Activated CD4-positive, alpha-beta T cell treated with anti-CD3 and anti-CD28 coated beads for 24 hours (primary cell): ENCODE measurements around the gene PPIL6.
"Not testable (repeated sequence)": the region's sequence is repeated elsewhere in the genome, so short reads cannot be mapped to it uniquely, and the experiment has no call there.

Source experiments
- DNase-seq, 2 donors: peaks; one replicate each; pipeline ENCODE4 v3.0.0-alpha.2; 2020; ENCODE audit warnings: low read depth in 2 of 2

The PPIL6 gene

DNA sequence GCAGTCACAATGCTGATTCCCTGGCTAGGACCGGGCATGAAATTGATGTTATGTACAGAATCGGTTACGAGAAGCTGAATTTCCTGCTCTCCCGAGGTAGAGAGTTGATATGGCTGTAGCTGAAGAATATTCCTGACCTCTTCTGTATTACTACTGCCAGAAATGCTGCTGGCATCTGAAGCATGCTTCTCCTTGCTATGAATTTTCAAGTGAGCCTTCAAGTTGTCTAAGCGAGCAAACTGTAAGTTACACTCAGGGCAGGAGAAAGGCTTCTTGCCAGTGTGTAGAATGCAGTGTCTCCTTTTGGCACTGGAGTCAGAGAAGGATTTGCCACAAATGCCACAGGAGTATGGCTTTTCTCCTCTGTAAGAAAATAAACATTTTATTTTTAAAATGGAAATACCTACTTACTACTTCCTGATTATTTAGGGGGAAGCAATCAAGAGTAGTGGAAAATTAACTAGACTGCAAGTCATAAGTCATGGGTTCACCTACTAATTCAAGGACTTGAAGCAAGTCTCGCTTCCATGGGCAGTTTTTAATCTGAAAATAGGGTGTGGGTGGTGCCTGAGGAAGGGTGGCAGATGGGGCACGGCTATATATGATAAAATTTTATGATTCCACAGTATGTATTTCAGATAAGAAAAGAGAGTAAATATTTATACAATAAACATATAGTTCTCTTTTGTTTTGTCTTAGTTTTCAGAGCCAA is 25.9 kb upstream of the PPIL6 start:
- no peak for DNase-seq

DNA sequence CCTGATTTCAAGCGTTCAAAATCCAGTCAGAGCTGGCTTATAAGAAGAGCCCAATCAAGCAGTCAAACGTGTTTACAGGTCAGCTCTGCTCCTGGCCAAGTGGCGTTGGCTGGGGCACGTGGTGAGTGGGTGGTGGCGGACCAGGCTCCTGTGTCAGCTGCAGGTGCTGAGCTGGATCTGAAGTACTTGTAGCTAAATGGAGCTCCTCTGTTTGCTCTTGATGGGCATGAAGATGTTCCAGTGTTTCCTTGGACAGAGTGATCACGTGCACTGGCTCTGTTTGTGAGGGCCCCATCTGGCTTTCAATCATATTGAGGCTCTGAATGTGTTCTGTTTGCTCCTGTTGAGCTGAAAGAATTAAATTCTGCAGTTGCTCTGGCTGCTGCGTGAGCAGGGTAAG is 25.3 kb upstream of the PPIL6 start:
- DNase-seq = no peak

DNA sequence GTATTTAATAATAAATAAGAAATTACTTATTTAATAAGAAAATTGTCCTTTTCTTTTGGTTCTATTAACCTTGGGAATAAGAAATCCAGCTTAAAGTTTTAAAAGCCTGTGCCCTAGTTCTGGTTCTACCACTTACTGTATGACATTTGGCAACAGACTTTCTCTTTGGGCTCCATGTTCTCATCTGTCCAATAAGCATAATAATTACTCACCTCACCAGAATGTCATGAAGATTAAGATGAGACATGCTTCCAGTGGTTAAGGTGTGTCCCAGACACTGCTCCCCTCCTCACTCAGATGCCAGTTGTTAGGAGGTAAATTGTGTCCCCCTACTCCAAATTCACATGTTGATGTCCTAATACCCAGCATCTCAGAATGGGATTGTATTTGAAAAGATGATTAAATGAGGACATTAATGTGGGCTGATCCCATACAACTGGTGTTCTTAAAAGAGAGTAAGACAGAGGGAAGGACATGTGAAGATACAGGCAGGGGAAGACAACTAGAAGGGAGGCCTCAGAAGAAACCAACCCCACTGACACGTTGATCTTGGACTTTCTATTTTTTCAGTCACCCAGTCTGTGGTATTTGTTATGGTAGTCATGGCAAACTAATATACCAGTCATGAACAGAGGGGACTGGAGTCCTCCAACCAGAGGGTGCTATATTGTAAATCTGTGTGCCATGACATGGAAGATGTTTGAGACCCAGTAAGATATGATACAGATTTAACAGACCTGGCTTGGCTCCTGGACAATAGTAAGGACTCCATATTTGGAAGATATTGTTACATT is 21.5 kb upstream of the PPIL6 start:
- no peak for DNase-seq

DNA sequence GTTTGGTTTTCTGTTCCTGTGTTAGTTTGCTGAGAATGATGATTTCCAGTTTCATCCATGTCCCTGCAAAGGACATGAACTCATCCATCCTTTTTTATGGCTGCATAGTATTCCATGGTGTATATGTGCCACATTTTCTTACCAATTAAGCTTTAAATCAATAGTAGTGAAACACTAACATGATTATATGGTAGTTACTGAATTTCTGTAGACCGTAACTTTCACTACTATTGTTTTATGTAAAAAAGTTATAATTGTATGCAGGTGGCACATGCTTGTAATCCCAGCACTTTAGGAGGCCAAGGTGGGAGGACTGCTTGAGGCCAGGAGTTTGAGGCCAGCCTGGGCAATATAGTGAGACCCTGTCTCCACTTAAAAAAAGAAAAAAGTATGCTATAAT is 20.8 kb upstream of the PPIL6 start:
- not testable (repeated sequence) for DNase-seq

DNA sequence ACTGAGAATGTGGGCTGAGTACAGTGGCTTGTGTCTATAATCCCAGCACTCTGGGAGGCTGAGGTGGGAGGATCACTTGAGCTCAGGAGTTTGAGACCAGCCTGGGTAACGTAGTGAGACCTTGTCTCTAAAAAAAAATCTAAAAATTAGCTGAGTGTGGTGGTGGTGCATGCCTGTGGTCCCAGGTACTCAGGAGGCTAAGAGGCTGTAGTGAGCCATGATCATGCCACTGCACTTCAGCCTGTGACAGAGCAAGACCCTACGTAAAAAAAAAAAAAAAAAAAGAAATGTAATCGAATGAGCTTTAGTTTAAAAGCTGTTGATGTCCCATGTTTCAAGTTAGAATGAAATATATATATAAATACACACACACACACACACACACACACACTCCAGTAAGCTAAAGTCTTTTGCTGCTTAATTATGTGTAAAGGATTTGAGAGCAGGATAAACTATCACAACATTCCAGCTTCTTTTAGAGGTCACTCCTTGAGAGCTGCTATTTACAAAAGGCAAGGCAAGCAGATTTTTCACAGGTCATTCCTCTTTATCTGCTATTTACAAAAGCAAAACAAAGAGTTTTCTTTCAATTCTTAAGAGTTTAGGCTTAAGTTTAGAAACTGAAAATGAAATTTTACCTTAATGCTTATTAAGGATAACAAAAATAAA is 19.9 kb upstream of the PPIL6 start:
- no peak for DNase-seq

DNA sequence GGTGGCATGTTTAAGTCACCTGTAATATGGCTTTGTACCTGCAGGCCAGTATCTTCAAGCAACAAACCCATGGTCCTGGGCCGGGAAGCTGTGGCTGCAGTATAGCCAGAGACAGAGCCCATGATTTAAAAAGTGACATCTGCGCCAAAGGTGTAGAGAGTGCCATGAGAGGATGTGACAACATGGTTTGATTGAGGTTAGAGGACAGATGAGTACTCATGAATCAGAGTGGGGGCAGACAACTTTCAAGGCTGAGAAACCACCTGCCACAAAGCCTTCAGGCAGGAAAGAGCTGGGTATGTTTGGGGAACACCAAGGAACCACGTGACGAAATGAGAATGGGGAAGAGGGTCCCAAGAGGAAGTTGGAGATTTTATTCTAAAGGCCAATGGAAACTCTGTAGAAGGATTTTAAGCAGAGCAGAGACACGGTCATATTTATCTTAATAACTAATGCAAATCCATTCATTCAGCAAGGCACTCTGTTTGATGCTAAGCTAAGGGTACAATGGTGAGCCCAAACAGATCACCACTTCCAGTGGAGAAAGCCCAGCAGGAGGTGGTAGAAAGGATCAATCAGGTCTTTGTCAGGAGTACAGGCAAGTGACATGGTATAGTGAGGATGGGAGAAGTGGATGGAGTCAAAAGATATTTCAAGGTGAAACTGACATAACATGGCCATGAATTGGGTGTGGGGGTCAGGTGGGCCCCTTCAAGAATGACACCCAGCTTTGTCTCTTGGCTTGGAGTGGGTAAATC is 18.5 kb upstream of the PPIL6 start:
- DNase-seq = no peak

DNA sequence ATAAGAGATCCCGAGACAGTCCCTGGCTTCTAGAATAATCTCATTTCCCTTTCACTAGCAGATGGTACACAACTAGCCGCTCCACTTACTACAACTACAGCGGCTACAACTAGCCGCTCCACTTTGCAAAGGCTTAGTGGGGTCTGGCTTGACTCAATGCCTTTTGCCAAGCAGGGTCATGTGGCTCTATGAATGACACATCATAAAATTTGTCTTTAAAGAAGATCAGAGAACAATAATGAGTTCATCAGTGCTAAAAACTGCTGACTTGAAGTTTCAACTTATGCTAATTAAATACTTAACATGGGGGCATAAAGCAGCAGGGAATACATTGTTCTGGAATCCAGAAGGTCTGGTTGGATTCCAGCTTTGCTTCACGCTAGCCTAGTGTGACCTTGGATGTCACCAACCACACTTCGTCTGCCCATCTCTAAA is 17.2 kb upstream of the PPIL6 start:
- no peak for DNase-seq

DNA sequence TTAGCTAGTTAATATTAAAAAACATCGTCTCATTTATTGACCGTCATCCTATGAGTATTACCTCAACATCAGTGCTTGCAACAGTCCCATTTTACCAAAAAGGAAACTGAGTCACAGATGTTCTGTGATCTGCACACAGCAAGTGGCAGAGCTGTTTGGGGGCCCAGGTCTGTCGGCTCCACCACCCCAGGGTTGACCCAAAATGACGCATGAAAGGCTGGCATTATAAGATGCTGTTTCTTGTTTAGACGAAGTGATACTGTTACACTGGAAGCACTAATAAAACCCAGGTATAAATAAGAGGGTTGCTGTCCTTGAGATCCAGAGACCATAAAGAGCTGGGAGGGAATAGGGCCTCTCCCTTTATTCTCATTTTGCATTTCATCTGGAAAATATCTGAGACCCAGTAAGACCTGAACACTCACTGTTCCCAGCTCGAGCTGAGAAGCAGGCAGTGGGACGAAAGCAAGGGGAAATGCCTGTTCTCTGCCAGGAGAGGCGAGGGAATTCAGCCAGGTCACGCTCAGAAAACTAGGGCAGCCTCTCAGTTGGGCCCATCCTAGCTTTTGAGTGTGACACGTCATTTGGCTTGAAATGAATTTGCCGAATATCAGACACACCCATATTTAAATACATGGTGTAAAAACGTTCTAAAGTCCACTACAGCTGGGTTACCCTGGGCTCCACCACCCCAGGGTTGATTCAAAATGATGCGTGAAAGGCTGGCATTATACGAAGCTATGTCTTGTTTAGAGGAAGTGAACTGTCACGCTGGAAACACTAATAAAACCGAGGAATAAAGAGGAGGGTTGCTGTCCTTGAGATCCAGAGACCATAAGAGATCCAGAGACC is 16.5 kb upstream of the PPIL6 start:
- DNase-seq = no peak

DNA sequence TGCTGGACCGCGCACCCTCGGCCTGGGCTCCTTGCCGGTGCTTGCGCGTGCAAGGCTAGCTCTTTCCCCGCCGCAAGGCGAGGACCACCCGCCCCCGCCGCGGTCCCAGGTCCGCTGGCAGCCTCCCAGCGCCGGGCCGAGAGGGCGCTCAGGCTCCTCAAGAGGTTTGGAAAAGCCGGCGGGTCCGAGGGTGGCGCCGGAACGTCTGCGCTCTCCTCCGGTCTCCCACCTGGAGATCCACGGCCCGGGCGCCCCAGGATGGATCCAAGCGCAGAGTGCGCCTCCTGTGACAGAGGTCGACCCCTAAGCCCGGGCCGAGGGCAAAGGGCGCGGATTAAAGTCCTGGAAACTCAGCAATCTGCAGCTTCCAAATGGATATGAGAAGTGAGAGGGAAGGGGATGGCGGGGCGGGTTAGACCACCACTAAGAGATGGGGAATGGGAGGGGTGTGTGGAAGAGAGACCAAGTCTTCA is 15.7 kb upstream of the PPIL6 start:
- DNase-seq = no peak

DNA sequence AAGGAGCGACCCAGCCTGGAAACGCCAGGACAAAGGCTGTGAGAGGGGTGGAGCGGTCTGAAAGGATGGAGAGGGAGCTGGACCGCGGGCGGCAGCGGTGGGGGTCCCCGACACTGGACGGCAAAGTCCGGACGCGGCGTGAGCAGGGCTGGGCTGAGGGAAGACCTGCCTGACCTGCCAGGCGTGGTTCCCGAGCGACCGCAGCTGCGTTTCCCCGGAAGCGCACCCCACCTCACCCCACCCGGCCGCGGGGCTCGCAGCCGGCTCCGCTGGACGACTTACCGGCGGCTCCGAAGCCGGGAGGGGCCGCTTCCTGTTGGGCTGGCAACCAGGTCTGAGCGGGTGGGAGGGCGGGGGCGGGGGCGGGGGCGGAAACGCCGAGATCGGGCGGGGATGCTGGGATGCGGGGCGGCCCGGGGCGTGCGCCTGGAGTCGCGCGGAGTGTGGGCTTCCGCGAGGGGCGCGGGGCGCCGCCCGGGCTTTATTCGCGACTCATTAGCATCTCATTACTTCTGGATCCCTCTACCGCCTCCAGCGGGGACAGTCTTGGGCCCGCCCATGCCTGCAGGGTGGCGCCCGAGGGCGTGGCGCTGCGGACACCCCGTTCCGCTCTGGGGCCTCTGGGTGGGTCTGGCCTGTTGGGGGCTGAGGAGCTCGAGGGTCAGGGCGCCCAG is 15.1 kb upstream of the PPIL6 start, which contains the start of gene MICAL1:
Gene MICAL1 (minus strand): TSS at position 336 of the 674 bp plus-strand sequence. CDS start 1,576 bp downstream, outside the sequence.
- peak in 1 of 2 donors; percentile 41 for DNase-seq

DNA sequence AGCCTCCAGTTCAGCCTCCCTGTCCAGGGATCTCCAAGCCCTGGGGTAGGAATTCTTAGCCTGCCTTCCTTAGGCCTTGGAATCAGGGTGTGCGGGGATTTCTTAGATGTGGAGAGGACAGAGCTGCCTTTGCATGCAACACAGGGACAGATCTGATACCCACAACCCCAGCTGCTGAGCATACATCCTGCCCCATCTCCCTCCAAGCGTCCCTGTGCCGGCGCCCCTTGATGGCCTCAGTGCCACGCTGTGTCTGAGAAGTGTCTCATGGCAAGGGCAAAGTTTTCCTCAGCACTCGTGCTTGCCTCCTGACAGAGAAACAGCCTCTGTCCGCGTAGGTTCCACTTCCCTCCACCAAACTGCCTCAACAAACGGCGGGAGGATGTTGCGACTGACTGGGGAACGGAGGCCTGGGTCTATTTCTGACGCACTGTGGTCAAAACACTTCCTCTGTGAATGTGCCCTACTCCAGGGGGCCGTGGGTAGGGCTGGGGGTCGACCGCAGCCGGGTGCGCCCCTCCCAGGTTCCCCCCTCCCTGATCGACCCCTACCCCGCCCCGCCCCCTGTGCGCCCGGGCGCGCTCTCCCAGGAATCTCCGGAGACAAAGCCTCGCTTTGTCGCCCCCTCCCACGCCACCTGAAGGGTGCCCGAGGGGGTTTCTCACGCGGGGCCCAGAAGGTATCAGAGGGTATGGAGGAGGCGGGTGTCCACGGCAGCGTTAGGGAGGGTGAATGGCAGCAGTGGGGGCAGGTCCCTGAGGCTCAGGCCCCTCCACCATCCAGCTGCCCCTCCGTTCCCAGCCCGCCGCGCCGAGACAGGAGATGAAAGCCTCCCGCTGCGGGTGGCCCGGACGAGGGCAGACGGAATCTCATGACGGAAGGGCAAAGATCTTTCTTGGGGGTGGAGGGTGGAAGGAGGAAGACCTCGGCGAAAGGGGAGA is 14.3 kb upstream of the PPIL6 start:
- DNase-seq = peak in 1 of 2 donors; percentile 32

DNA sequence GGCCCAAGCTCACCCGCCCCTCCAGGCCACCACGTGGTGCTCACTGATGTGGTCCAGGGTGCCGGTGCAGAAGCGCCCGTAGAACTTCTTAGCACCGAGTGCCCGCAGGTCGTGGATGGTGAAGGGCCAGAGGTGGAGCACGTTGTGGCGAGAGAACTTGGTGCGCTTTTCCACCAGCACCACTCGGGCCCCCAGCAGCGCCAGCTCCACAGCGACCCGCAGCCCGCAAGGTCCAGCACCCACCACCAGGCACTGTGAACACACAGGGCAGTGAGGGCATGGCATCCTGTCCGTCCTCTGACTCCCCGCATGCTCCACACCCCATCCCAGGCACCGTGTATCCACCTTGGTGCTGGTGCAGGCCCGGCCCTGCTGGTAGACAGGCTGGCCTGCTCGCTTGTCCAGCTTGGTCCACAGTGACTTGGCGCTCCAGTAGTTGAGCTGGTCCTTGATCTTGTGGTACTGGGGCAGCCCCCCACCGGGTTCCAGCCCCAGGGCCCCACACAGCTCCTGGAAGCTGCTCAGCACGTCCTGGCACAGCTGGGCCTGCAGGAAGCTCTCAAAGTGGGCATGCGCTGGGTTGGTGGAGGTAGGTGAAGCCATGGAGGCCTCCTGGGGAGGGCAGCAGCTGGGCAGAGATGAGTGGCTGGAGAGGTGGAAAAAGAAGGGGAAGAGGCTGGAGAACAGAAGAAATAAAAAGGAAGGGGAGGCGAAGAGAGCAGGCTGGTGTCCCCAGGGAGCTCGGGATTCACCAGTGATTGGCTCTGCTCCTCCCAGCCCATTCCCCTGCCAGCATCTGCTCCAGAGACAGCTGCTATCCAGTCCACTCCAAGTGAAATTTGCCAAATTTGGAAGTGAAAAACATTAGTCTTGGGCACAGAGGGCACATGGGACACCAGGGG is 13.4 kb upstream of the PPIL6 start:
- no peak for DNase-seq

DNA sequence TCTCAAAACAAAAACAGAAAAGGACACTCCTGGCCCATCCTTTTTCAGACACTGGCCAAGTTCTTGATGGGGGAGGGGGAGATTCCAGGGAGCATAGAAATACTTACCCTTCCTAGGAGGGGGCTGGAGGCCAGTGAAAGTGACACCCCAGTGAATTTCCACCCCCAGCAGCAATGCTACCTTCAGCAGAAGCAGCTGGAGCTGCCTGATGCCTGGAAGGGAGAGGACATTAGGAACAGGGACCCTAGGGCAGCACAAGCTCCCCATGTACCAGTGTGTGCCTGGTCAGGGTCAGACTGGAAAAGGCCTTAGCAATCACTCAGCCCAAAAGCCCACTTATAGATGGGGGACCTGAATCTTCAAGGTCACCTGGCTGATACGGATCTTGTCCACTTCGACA is 12.7 kb upstream of the PPIL6 start:
- no peak for DNase-seq

DNA sequence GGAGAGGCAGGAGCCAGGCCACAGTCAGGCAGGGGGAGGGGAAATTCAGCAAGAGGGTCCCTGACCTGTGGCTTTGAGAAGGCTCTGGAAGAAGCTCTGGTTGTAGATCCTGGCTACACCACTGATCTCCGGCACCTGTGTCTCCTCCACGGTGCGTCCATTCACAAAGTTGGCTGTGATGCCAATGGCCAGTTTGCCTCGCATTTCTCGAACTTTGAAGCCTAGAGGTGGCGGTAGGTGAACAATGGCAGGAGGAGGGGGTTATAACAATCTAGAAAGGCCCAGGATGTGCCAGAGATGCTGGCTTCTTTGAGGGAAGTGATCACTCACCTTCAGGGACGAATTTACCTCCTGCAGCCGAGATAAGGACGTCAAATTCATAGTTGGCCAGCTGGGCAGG is 11.8 kb upstream of the PPIL6 start:
- DNase-seq = no peak

DNA sequence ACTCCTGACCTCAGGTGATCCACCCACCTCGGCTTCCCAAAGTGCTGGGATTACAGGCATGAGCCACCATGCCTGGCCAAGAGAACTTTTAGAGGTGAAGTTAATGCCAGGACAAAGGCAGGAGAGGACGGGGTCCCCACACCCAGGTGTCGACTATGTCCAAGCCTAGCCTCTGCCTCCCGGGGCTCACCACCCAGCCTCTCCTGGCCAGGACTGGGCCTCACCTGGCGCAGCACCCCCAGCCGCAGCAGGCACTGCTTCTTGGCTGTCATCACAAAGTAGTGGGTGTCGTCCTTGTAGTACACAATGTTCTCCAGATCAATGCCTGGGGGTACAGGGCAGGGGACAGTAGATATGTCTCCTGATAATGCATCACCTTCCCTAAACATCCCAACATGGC is 10.9 kb upstream of the PPIL6 start:
- DNase-seq = no peak

DNA sequence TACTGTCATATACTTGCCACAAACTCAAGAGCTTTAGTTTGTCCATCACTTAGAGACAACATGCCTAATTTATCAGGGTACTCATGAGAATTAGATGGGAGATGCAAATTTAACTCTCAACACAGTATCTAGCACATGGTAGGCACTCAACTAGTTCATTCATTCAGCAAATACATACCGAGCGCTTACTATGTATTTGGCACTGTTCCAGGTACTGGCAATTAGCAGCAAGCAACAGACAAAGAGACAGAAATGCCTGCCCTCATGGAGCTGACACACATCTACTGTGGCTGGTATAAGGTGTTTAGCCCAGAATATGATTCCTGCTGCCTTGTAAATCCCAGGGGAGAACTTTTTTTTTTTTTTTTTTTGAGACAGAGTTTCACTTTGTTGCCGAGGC is 10.4 kb upstream of the PPIL6 start:
- DNase-seq = no peak

DNA sequence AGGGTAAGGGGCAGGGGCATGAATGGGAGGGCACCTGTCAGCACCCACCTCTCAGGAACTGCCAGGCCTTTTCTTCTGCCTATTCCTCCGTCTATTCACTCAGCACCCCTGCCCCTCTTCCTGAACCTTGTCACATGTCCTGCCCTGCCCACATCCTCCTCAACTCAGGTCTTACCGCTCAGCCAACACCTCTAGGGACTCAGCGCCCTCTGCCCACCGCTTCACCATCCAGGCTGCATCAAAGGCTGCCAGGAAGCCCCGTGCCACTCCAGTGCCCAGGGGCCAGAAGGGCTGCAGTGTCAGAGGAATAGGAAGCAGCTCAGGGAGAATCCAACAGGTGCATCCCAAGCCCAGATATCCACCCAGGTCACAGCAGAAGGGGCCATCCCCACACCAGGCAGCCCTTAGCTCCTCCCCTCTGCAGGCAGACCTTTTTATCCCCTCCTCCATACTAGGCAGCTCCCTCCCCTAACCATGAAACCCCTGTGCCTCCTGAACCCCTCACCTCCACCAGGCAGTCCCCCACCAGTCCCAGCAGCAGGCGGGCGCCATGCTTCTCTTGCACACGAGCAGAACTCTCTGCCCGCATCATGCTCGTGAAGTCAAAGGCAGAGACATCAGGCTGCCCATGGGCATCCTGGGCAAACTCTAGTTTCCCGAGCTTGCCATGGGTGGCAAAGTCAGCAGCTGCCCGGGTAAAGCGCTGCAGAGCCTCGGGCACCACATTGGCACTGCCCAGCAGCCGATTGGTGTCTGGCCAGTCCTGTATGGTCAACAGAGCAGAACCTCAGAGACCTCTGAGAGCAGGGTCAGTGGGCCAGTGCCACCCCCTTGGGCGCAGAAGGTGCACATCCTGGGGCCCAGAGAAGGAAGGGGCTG is 9.6 kb upstream of the PPIL6 start:
- no peak for DNase-seq
